Measurements from ENCODE around the gene GRK5.

Gene GRK5

DNA sequence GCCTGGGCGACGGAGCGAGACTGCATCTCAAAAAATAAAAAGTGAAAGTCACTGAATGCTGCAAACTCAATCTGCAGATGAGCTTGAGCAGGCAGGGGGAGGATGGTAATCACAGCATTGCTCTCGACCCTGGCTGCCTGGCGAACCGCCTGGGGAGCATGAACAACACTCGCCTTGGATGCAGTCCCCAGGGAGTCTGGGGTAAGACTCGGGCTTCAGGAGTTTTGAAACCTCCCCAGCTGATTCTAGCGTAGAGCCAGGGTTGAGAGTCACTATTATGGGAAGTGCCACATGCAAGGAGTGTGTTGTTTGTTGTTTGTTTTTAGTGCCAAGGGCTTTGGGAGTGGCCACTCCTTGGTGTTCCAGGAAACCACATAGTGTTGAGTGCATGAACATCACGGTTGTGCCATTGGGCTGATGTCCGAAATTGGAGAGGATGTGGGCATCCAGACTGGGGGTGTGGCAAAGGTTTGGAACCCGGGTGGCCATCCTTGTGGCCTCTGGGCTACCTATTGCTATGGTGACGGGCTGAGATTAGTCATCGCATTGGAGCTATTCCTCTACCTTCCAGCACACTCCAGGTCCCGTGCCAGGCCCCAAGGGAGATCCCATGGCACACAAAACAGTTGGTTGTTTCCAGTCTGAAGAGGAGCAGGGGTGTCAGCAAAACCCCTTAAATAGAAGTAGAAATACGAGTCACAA is 242.5 kb downstream of the GRK5 start:
- peaks cover 14% of the 10 kb centered on the region for H3K4me1 Mint-ChIP-seq
- DNase-seq (no peak), ATAC-seq (no peak)
- H3K4me3 Mint-ChIP-seq: no peak overlapping the region
- H3K9me3 Mint-ChIP-seq: no peaks in the 10 kb centered on the region
- no peaks in the 10 kb centered on the region for H3K27me3 Mint-ChIP-seq
- H3K27ac Mint-ChIP-seq: peak overlapping the region; percentile 25 to 65

DNA sequence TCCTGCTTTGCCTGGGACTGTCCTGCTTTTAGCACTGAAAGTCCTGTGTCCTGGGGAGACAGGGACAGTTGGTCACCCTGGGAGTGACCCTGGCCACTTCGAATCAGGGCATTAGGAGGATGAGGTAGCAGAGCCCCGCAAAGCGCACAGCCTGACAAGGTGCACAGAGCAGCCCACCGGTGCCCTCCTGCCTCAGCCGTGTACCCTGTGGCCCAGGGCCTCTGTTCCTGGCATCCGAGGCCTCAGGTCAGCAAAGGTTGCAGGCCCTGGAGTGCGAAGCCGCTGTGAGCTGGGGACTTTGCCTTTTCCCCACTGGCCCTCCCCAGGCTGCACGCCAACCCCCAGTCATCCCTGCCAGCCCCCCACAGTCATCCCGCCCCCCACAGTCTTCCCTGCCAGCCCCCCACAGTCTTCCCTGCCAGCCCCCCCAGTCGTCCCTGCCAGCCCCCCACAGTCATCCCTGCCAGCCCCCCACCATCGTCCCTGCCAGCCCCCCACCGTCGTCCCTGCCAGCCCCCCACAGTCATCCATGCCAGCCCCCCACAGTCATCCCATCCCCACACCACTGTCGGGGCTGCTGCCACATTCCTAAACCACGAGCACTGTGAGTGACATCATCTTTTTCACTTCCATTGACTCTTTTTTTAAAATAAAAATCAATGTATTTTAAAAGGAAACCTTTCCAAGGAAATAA is 243.4 kb downstream of the GRK5 start:
- DNase-seq (no peak), ATAC-seq (no peak)
- Mint-ChIP-seq H3K9me3 (no peaks in the 10 kb centered on the region), H3K27me3 (no peaks in the 10 kb centered on the region), H3K27ac (no peak overlapping the region), H3K4me3 (no peak overlapping the region), H3K4me1 (peaks cover 6% of the 10 kb centered on the region)

DNA sequence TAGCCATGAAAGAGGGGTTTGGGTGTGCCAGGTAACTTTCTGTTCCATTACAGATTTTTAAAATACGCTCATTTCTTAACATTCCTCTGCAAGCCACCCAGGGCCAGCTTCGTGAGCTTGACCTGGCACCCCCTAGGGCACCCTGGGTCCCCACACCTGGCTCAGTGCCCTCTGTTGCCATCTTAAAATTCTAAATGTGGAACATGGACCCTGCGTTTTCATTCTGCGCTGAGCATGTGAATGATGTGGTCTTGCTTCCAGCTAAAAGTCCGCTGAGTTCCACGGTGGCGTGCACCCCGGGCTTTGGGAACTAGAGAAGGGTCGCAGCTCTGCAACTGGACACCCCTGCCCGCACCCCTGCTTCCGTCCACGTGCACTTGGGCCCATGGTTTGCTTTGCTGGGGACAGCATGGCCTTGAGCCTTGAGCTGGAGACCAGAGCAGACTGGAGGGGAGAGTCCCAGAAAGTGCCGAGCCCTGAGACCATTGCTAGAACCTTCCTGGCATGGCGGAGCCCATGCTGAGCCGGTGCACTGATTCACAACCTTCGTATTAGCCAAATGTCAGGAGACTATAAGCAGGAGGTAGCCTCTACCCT is 244.0 kb downstream of the GRK5 start:
- no peak for DNase-seq
- Mint-ChIP-seq H3K27ac (peak overlapping the region in 1 of 2 donors; percentile 59), H3K9me3 (no peaks in the 10 kb centered on the region)

DNA sequence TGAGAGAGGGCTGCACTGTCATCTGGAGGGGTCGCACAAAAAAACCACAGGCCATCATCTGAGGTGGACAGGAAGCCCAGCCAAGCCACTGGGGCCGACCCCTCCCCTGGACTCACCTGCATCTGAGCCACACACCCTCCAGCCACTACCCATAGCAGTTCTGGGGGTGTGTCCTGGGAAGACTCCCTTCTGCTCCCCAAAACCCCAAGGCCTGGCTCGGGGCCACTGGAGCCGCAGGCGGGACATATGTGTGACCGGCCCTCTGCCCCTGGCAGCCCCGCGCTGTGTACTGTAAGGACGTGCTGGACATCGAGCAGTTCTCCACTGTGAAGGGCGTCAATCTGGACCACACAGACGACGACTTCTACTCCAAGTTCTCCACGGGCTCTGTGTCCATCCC is 245.0 kb downstream of the GRK5 start:
- Mint-ChIP-seq H3K9me3 (no peaks in the 10 kb centered on the region), H3K4me1 (no peaks in the 10 kb centered on the region), H3K27me3 (no peaks in the 10 kb centered on the region), H3K27ac (no peak overlapping the region), H3K4me3 (no peak overlapping the region)
- ATAC-seq (no peak), DNase-seq (no peak)

More for the DNA sequence above, 244.0 kb downstream of the GRK5 start:
- Mint-ChIP-seq H3K4me3 (no peak overlapping the region), H3K27me3 (no peaks in the 10 kb centered on the region), H3K4me1 (no peaks in the 10 kb centered on the region)
- no peak for ATAC-seq

DNA sequence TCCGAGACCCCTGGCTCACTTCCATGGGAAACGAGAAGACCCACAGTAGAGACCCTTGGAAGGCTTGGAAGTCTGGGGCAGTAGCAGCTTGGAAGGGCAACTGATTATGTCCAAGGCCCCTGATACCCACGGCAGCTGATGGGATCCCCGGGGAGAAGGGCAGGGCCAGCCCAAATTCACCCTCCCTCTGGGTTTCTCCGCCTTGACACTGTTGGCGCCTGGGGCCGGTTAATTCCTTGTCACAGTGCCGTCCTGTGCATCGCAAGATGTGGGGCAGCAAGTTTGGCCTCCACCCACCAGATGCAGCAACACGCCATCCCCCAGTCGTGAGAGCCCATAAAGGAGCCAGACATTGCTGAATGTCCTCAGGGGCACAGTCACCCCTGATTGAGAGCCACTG is 245.9 kb downstream of the GRK5 start:
- Mint-ChIP-seq H3K9me3 (no peaks in the 10 kb centered on the region), H3K4me1 (no peaks in the 10 kb centered on the region), H3K27ac (no peak overlapping the region), H3K27me3 (no peaks in the 10 kb centered on the region), H3K4me3 (no peak overlapping the region)
- no peak for DNase-seq
- no peak for ATAC-seq

DNA sequence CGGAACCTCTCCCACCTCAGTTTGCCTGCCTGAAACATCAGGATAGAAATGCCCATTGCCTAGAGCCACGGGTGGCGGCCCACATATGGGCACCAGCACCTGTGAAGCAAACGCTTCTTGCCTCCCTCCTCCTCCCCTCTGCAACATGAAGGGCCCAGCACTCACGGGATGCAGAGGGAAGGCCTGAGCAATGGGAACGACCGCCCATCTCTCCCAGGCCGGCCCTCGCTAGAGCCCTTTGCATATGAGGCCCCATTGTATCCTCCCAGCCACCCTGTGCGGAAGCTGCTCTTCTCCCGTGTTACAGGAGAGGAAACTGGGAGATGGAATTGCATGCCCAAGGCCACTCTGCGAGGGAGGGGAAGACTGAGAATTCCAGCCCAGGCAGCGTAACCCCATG is 246.9 kb downstream of the GRK5 start:
- H3K27me3 Mint-ChIP-seq: no peaks in the 10 kb centered on the region
- no peak overlapping the region for H3K4me3 Mint-ChIP-seq
- H3K27ac Mint-ChIP-seq: no peak overlapping the region
- no peaks in the 10 kb centered on the region for H3K4me1 Mint-ChIP-seq
- no peaks in the 10 kb centered on the region for H3K9me3 Mint-ChIP-seq
- ATAC-seq (no peak), DNase-seq (no peak)

DNA sequence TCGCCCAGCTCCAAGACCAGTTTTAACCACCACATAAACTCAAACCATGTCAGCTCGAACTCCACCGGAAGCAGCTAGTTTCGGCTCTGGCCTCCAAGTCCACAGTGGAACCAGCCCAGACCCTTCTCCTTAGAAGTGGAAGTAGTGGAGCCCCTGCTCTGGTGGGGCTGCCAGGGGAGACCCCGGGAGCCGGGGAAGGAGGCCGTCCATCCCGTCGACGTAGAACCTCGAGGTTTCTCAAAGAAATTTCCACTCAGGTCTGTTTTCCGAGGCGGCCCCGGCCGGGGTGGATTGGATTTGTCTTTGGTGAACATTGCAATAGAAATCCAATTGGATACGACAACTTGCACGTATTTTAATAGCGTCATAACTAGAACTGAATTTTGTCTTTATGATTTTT is 247.6 kb downstream of the GRK5 start:
- no peak overlapping the region for H3K4me3 Mint-ChIP-seq
- H3K27me3 Mint-ChIP-seq: no peaks in the 10 kb centered on the region
- no peak for ATAC-seq
- DNase-seq: no peak
- H3K4me1 Mint-ChIP-seq: no peaks in the 10 kb centered on the region
- no peaks in the 10 kb centered on the region for H3K9me3 Mint-ChIP-seq
- no peak overlapping the region for H3K27ac Mint-ChIP-seq

DNA sequence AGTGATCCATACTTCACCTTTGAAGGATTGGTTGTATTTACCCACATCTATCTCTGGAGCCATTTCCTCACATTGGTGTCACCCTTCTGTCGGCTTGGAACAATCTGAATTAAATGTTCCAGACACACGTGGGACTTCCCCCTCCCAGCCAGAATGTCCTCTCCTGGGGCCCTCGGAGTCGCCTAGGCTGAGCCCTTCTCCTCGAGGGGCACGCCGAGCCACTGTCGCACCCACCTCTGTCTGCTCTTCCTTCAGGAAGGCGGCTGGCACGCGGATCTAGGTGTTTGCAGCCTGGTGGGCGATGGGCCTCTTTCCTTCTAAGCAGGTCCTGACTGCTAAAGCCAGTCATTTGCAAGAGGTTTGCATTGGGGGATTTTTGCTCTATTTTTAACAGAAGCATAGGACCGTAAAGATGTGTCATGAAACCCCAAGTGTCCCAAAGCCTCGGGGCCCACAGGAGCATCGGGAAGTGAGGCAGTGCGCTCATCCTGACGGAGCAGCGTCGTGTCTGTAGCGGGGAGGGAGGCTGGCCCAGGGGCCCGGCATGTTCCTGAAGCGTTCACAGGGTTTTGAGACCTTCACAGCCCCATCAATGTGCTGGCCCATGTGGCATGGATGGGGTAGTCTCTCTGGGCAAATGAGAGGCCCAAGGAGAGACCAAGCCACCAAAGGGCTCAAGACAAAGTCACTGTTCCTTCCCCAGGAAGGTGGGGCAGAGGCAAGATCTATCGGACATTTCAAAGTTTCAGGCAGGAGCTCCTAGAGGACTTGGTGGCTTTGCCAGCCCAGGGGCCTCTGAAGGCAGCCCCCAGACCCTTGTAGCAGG is 248.5 kb downstream of the GRK5 start:
- Mint-ChIP-seq H3K4me1 (no peaks in the 10 kb centered on the region), H3K27me3 (no peaks in the 10 kb centered on the region), H3K27ac (no peak overlapping the region), H3K9me3 (no peaks in the 10 kb centered on the region), H3K4me3 (no peak overlapping the region)
- DNase-seq: no peak
- ATAC-seq: no peak

DNA sequence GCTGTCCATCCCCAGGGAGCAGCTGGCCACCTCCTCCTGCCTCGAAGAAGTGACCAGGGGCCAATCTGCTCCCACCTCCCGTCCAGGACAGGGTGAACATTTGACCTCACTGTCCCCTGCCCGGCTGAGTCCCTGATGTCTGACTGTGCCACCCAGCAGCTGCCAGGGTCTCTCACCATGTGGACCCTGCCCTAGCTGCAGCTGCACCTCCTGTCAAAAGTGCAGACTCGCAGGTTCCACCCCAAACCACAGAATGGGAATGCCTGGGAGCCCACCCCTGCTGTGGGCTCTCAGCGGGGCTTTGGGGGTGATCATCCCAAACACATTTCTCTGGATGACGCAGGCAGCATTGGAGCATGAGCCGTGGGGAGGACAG is 249.1 kb downstream of the GRK5 start:
- no peak for ATAC-seq
- Mint-ChIP-seq H3K27ac (no peak overlapping the region), H3K4me1 (peaks cover 5% of the 10 kb centered on the region), H3K4me3 (no peak overlapping the region), H3K9me3 (no peaks in the 10 kb centered on the region), H3K27me3 (no peaks in the 10 kb centered on the region)
- DNase-seq: no peak

DNA sequence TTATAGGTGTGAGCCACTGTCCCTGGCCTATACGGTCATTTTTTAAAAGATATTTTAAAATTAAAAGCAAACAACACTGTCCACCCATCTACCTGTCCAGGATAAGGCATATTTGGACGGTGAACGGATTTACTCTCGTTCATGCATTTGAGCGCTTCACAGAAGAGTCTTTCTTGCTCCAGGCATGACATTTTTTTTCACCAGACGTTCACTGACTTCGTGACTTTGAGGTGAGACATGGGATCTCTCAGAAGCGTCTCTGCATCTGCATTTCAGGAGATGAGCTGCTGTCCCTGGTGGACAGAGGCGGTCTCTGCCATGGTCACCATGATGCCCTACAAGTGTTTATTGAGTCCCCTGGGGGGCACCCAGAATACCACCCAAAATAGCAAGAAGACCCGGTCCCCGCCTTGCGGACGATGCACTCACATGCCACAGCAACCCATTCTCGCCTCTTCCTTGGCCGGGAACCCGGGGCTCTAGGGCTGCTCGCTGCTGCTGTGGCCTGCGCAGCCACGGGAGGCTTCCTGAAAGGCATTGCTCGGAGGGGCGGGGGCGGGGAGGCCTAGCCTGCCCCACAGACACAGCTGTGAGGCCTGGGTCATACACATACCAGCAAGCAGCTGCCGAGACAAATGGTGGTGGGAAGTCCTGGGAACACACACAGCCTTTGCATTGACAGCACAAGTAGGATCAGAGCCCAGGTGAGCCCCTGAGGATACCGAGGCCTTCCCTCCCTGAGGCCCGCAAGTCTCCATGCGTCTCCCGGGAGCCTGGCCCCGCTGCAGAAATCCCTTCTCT is 250.8 kb downstream of the GRK5 start:
- no peak overlapping the region for H3K27ac Mint-ChIP-seq
- ATAC-seq (no peak), DNase-seq (no peak)
- no peak overlapping the region for H3K4me3 Mint-ChIP-seq
- H3K4me1 Mint-ChIP-seq: peaks cover 6% of the 10 kb centered on the region
- H3K27me3 Mint-ChIP-seq: no peaks in the 10 kb centered on the region
- H3K9me3 Mint-ChIP-seq: peaks cover 8 to 12% of the 10 kb centered on the region in 2 donors

DNA sequence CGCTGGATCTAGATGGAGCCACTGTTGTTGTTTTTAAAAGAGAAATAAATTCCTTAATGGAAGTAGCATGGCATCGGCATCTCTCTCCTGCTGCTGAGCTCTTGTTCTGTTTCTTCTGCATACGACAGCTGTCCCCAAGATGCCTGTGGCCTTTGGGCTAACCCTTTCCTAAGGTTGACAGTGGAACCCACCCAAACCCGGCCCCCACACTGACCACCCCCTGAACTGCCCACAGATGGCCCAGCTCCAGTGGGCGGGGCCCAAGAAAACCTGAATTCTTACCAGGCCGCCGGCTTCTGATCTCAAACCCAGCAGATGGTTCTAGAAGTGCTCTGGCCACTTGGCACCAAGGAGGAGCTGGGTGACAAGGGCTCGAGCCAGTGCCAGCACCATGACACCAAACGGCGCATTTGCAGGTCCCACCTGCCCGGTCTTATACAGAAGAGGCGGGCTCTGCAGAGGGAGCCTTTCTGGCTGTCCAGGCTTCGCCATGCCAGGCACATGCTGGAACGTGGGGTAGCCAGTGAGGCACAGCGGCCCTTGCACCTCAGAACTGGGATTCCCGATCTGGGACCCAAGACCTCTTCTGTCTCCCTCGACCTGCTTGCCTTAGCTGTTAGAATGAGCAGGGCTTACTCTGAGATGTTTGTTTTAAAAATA is 252.4 kb downstream of the GRK5 start:
- no peak overlapping the region for H3K4me3 Mint-ChIP-seq
- peaks cover 6% of the 10 kb centered on the region for H3K4me1 Mint-ChIP-seq
- no peak for DNase-seq
- no peak overlapping the region for H3K27ac Mint-ChIP-seq
- no peaks in the 10 kb centered on the region for H3K27me3 Mint-ChIP-seq
- no peak for ATAC-seq
- peaks cover 12 to 16% of the 10 kb centered on the region in 2 donors for H3K9me3 Mint-ChIP-seq

DNA sequence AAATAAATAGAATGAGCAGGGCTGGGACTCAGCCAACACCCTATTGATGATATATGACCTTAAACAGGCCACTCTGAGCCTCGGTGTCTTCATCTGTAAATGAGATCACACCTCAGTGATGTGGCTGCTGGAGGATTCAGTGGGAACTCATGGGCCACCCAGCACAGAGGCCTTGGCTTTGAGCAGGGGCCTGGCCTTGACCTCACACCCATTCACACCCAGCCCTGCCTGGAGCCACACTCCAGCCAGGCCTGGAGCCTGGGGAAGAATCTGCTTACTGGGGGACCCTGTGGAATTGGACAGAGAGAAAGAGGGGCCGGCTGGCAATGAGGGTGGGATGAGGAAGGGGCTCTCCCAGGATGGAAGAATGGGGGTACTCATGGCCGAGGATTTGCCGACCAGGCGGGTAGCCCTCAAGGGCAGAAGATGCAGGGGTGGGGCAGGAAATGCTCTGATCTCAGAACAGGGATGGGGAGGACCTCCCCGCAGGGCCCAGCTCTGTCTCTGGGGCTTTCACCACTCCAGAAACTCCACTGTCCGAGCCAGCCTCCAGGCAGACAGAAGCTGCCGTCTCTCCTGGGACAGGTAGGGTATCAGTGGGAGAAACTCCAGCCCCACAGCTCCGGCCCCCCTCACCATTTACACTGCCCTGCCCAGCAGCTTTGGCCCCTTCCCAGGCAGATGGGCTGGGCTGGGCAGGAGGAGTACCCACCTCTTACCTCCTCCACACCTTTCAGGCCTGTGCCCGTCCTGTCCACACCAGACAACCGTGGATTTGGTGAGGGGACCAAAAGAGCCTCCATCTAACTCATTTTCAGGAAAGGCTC is 253.2 kb downstream of the GRK5 start:
- Mint-ChIP-seq H3K27ac (peak overlapping the region in 1 of 2 donors; percentile 65), H3K9me3 (peaks cover 12 to 16% of the 10 kb centered on the region in 2 donors), H3K4me1 (peaks cover 6% of the 10 kb centered on the region), H3K27me3 (no peaks in the 10 kb centered on the region), H3K4me3 (no peak overlapping the region)
- DNase-seq (no peak), ATAC-seq (peak; percentile 18)

DNA sequence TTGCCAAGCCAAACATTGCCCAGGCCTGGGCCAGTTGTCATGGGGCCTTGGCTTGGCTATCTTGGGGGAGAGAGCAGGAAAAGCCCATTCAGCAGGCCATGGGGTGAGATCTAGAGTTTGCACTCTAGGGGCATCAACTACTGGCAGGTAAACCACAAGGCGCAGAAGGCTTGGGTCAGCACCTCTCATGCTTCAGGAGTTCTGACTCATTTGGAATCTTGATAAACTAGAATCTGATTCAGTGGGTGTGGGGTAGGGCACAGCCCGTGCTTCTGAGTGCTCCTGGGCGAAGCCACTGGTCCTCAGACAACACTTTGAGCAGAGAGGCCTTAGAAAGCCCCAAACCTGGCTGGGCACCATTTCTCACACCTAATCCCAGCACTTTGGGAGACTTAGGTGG is 254.0 kb downstream of the GRK5 start:
- H3K4me1 Mint-ChIP-seq: peaks cover 12% of the 10 kb centered on the region
- H3K27ac Mint-ChIP-seq: no peak overlapping the region
- no peaks in the 10 kb centered on the region for H3K27me3 Mint-ChIP-seq
- H3K9me3 Mint-ChIP-seq: peaks cover 12 to 16% of the 10 kb centered on the region in 2 donors
- H3K4me3 Mint-ChIP-seq: no peak overlapping the region
- ATAC-seq: peak; percentile 69
- no peak for DNase-seq

DNA sequence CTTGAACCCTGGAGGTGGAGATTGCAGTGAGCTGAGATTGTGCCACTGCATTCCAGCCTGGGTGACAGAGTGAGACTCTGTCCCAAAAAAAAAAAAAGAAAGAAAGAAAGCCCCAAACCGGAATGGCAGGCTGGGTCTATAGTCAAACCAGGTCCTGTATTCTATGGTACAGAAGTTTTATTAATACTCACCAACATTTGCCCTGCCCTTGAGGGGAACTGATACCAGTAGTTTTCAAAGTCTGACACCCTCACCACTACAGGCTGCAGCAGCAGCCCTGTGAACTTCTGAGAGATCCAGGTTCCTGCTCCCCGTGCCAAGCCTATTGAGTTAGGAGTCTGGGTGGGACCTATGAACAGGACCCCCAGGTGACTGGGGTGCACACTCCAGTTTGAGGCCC is 254.6 kb downstream of the GRK5 start:
- no peak for DNase-seq
- H3K9me3 Mint-ChIP-seq: peaks cover 12 to 16% of the 10 kb centered on the region in 2 donors
- no peaks in the 10 kb centered on the region for H3K27me3 Mint-ChIP-seq
- no peak for ATAC-seq
- H3K27ac Mint-ChIP-seq: no peak overlapping the region
- H3K4me1 Mint-ChIP-seq: peaks cover 18% of the 10 kb centered on the region
- no peak overlapping the region for H3K4me3 Mint-ChIP-seq
